CD4-positive, alpha-beta T cell treated with Interleukin-17A for 1 hour (primary cell): ENCODE measurements around the gene PAMR1.
"Not testable (repeated sequence)": the region's sequence is repeated elsewhere in the genome, so short reads cannot be mapped to it uniquely, and the experiment has no call there.

Experiments
- DNase-seq: peaks from one replicate; pipeline ENCODE4 v3.0.0-alpha.2; 2020

PAMR1 gene

GRCh38 chr11:35541621-35542375 lies 16.4 kb upstream of the PAMR1 start:
- no peak for DNase-seq

GRCh38 chr11:35540526-35540925 lies 15.1 kb upstream of the PAMR1 start:
- DNase-seq = no peak

GRCh38 chr11:35539781-35540281 lies 14.4 kb upstream of the PAMR1 start:
- no peak for DNase-seq

- no peak for DNase-seq
Observed at GRCh38 chr11:35539256-35539655, 13.8 kb upstream of the PAMR1 start.

- DNase-seq = no peak
Observed at GRCh38 chr11:35536470-35536869, 11.1 kb upstream of the PAMR1 start.

GRCh38 chr11:35531246-35531645 lies 5.8 kb upstream of the PAMR1 start:
- DNase-seq = no peak

- no peak for DNase-seq
Observed at GRCh38 chr11:35529971-35530495, 4.6 kb upstream of the PAMR1 start.

- no peak for DNase-seq
Observed at GRCh38 chr11:35526370-35526792, 965 bp upstream of the PAMR1 start.

- DNase-seq = no peak
Observed at GRCh38 chr11:35524780-35525179, 636 bp downstream of the PAMR1 start.

GRCh38 chr11:35523861-35524260 lies 1.6 kb downstream of the PAMR1 start:
- DNase-seq = no peak

GRCh38 chr11:35523331-35523768 lies 2.1 kb downstream of the PAMR1 start:
- DNase-seq = no peak

GRCh38 chr11:35522091-35522490 lies 3.3 kb downstream of the PAMR1 start:
- DNase-seq = not testable (repeated sequence)

- no peak for DNase-seq
Observed at GRCh38 chr11:35520376-35520775, 5.0 kb downstream of the PAMR1 start.

GRCh38 chr11:35518766-35519165 lies 6.7 kb downstream of the PAMR1 start:
- DNase-seq = no peak

GRCh38 chr11:35517481-35517880 lies 7.9 kb downstream of the PAMR1 start:
- no peak for DNase-seq

- no peak for DNase-seq
Observed at GRCh38 chr11:35516403-35516802, 9.0 kb downstream of the PAMR1 start.

- DNase-seq = no peak
Observed at GRCh38 chr11:35515224-35515623, 10.2 kb downstream of the PAMR1 start.

- no peak for DNase-seq
Observed at GRCh38 chr11:35514481-35514880, 10.9 kb downstream of the PAMR1 start.

GRCh38 chr11:35511666-35512065 lies 13.8 kb downstream of the PAMR1 start:
- no peak for DNase-seq

GRCh38 chr11:35507688-35508087 lies 17.7 kb downstream of the PAMR1 start:
- DNase-seq = no peak

GRCh38 chr11:35501776-35502175 lies 23.6 kb downstream of the PAMR1 start:
- no peak for DNase-seq

GRCh38 chr11:35500744-35501143 lies 24.7 kb downstream of the PAMR1 start:
- DNase-seq = no peak

- no peak for DNase-seq
Observed at GRCh38 chr11:35496416-35496815, 29.0 kb downstream of the PAMR1 start.

- DNase-seq = no peak
Observed at GRCh38 chr11:35494957-35495490, 30.4 kb downstream of the PAMR1 start.
